HepG2 (cell line): ENCODE results near the gene ARHGAP4. TPM values are rescaled to one million over a fixed set of nuclear protein-coding genes. Genes with fewer than 3 reads are reported as not detected.

Source experiments
- ATAC-seq: fragments of 200-7000 bp; cut with Tn5 transposase; 3 replicates; pipeline ENCODE4 v1.9.1; 2020; ENCODE audit warnings: mild to moderate bottlenecking, moderate library complexity
- BruUV-seq: library from RNA; stranded (reverse); fragments of 400-500 nt; replicated peaks from 2 replicates; lab custom pipeline; 2021; lab: Mats Ljungman, UMichigan
- CTCF ChIA-PET: fragments of 300-600 bp; formaldehyde crosslinking; extraction: SDS; loops from one replicate; lab custom pipeline; 2021; ENCODE audit warnings: low total read pairs, inconsistent platforms, low intra/inter-chr PET ratio; lab: Yijun Ruan, JAX
- POLR2A ChIA-PET: fragments of 350-600 bp; sonication (Branson Sonifier 250); formaldehyde crosslinking; loops from one replicate; lab custom pipeline; 2020; ENCODE audit warnings: antibody characterized with exemption, inconsistent platforms; lab: Yijun Ruan, JAX
- DNase-seq: peaks from one replicate; pipeline ENCODE4 v3.0.0-alpha.2; 2015; ENCODE audit warnings: low spot score
- FAIRE-seq: peaks from 3 replicates; lab custom pipeline; 2011; peaks lifted over from hg19 to GRCh38; lab: Jason Lieb, UNC
- H2AFZ ChIP-seq: one replicate; pipeline ENCODE4 v1.6.1; 2011; ENCODE audit warnings: low read length, inconsistent platforms
- H3K27ac ChIP-seq: fragments of 300-600 bp; 3 replicates; pipeline ENCODE4 v1.8.0; 2011; ENCODE audit warnings: mixed run types, mild to moderate bottlenecking, mixed read lengths, low read length, inconsistent platforms; ENCODE audit not compliant: insufficient read depth; ENCODE audit errors: extremely low read length
- H3K27me3 ChIP-seq, 2 experiments: fragments of 200-600 bp in 1 of 2; 2 replicates in 1 of 2; 3 replicates in 1 of 2; pipeline versions ENCODE4 v1.6.0 to v1.8.0; 2011; ENCODE audit warnings: low read length in 2 of 2, mild to moderate bottlenecking in 2 of 2, moderate library complexity in 2 of 2, inconsistent platforms in 1 of 2; ENCODE audit not compliant: insufficient read depth in 2 of 2, control insufficient read depth in 1 of 2
- H3K36me3 ChIP-seq, 2 experiments: fragments of 200-600 bp in 1 of 2; replicated peaks in 1 of 2; 2 replicates in 1 of 2; 3 replicates in 1 of 2; pipeline versions ENCODE4 v1.5.1 to v1.8.0; 2011; ENCODE audit warnings: low read length in 2 of 2, inconsistent platforms in 1 of 2; ENCODE audit not compliant: insufficient read depth in 2 of 2, control insufficient read depth in 1 of 2
- H3K4me1 ChIP-seq: 2 replicates; pipeline ENCODE4 v1.5.1; 2012; ENCODE audit warnings: low read length, inconsistent platforms; ENCODE audit not compliant: insufficient read depth
- H3K4me2 ChIP-seq: 2 replicates; pipeline ENCODE4 v1.6.0; 2011; ENCODE audit warnings: low read depth, low read length, inconsistent platforms
- H3K4me3 ChIP-seq, 3 experiments: fragments of 200-600 bp in 1 of 3; sonication (generic), shearing (Covaris generic) in 1 of 3; replicated peaks in 1 of 3; 2 replicates each; pipeline ENCODE4 v1.5.1; 2011 to 2016; ENCODE audit warnings: low read length in 3 of 3, inconsistent platforms in 2 of 3, low read depth in 2 of 3, mild to moderate bottlenecking in 2 of 3, control low read depth in 1 of 3, mixed read lengths in 1 of 3; ENCODE audit not compliant: insufficient read depth in 1 of 3
- H3K79me2 ChIP-seq: one replicate; pipeline ENCODE4 v1.6.1; 2011; ENCODE audit warnings: low read length, inconsistent platforms; ENCODE audit not compliant: insufficient read depth
- H3K9ac ChIP-seq: 2 replicates; pipeline ENCODE4 v1.6.0; 2011; ENCODE audit warnings: mild to moderate bottlenecking, low read depth, low read length, inconsistent platforms; ENCODE audit not compliant: insufficient read depth
- H3K9me3 ChIP-seq: 2 replicates; pipeline ENCODE4 v1.5.1; 2012; ENCODE audit warnings: mild to moderate bottlenecking, low read length
- H4K20me1 ChIP-seq: 2 replicates; pipeline ENCODE4 v1.6.0; 2011; ENCODE audit warnings: inconsistent platforms, mild to moderate bottlenecking, low read length, moderate library complexity; ENCODE audit not compliant: insufficient read depth
- CCAR2 ChIP-seq: fragments of 200-400 bp; formaldehyde crosslinking; optimal IDR thresholded peaks from 2 replicates; pipeline ENCODE3; 2018; ENCODE audit warnings: low read depth, mild to moderate bottlenecking, low read length, moderate library complexity
- FOXP1 ChIP-seq, 2 experiments: fragments of 450-650 bp in 1 of 2; IDR thresholded peaks; 2 replicates each; pipeline ENCODE4 v1.6.1; 2017 to 2018; ENCODE audit warnings: antibody characterized with exemption in 1 of 2
- HNRNPUL1 ChIP-seq: fragments of 200-400 bp; formaldehyde crosslinking; IDR thresholded peaks from 2 replicates; pipeline ENCODE4 v1.6.1; 2017; ENCODE audit warnings: low read depth, mild to moderate bottlenecking, low read length, moderate library complexity
- NFIC ChIP-seq: IDR thresholded peaks from 2 replicates; pipeline ENCODE4 v1.6.1; 2012; ENCODE audit warnings: mild to moderate bottlenecking, low read length, inconsistent platforms
- SRSF4 ChIP-seq: fragments of 200-400 bp; formaldehyde crosslinking; IDR thresholded peaks from one replicate; pipeline ENCODE4 v1.6.1; 2018; ENCODE audit warnings: mild to moderate bottlenecking, low read depth, low read length, moderate library complexity; ENCODE audit not compliant: poor library complexity, severe bottlenecking
- ZNF10 ChIP-seq: sonication (generic); formaldehyde crosslinking; IDR thresholded peaks from 2 replicates; pipeline ENCODE4 v1.4.0; 2020; ENCODE audit warnings: mild to moderate bottlenecking, low read depth, missing genetic modification reagents, borderline replicate concordance
- ZNF33A ChIP-seq: sonication (generic); formaldehyde crosslinking; IDR thresholded peaks from 2 replicates; pipeline ENCODE4 v1.5.1; 2020; ENCODE audit warnings: missing genetic modification reagents, mild to moderate bottlenecking, moderate library complexity, borderline replicate concordance
- ZNF33B ChIP-seq: sonication (generic); formaldehyde crosslinking; IDR thresholded peaks from 2 replicates; pipeline ENCODE4 v1.5.1; 2020; ENCODE audit warnings: mild to moderate bottlenecking, missing genetic modification reagents
- ZNF629 ChIP-seq: sonication (generic); formaldehyde crosslinking; conservative IDR thresholded peaks from 2 replicates; pipeline ENCODE4 v1.5.0; 2020; ENCODE audit warnings: missing genetic modification reagents
- WGBS: methylation state at CpG from one replicate; pipeline ENCODE4 v1.1.6; 2017; ENCODE audit warnings: low lambda C conversion rate; 5-methylcytosine and 5-hydroxymethylcytosine counted together
- in situ Hi-C: cut with HindIII; loops from 2 replicates; pipeline ENCODE4 v1.10.0; 2017; ENCODE audit warnings: low pct_unique_long_range_greater_than_20kb; ENCODE audit not compliant: extremely low pct_ligation_motif_present
- intact Hi-C: fragments of 100-400 bp; cut with micrococcal nuclease; formaldehyde crosslinking; loops from one replicate; pipeline ENCODE4 v1.10.0; 2022; ENCODE audit not compliant: unreplicated experiment
- polyA plus RNA-seq, 8 experiments: library from polyadenylated mRNA; depleted of rRNA in 3 of 8; stranded (reverse) in 7 of 8; unstranded in 1 of 8; fragments of >200 nt; fragmentation: Illumina TruSeq in 4 of 8; extraction: Trizol in 4 of 8; gene quantifications; 2 replicates each; pipeline versions ENCODE4 v1.2.1 to v1.2.3, GENCODE V29; 2011 to 2016; ENCODE audit warnings: low read depth in 4 of 8, missing spikeins in 1 of 8, mixed read lengths in 1 of 8; ENCODE audit not compliant: insufficient read depth in 1 of 8
- total RNA-seq, 5 experiments: library from RNA; depleted of rRNA; stranded (reverse); fragments of >200 nt; fragmentation: Illumina TruSeq; extraction: Trizol; gene quantifications; 2 replicates each; pipeline ENCODE4 v1.2.3, GENCODE V29; 2016; ENCODE audit warnings: low read depth in 1 of 5
- TF ChIP-seq, protein P1 (sequence below): sonication (generic); formaldehyde crosslinking; IDR thresholded peaks from 2 replicates; pipeline ENCODE4 v1.5.0; 2020; ENCODE audit warnings: missing genetic modification reagents, mild to moderate bottlenecking, borderline replicate concordance
- TF ChIP-seq, protein P2 (sequence below): sonication (generic); formaldehyde crosslinking; IDR thresholded peaks from 2 replicates; pipeline ENCODE4 v1.4.0; 2020; ENCODE audit warnings: low read depth, mild to moderate bottlenecking, missing genetic modification reagents
- TF ChIP-seq, protein P3 (sequence below): sonication (generic); formaldehyde crosslinking; IDR thresholded peaks from 2 replicates; pipeline ENCODE4 v1.5.0; 2020; ENCODE audit warnings: mild to moderate bottlenecking, missing genetic modification reagents

ARHGAP4 gene
- total and polyA plus RNA-seq, 2 of the 13 experiments (the other 11 are each of a cell fraction or from before 2014, with no cell fraction given) = 0.57 to 0.64 TPM

DNA sequence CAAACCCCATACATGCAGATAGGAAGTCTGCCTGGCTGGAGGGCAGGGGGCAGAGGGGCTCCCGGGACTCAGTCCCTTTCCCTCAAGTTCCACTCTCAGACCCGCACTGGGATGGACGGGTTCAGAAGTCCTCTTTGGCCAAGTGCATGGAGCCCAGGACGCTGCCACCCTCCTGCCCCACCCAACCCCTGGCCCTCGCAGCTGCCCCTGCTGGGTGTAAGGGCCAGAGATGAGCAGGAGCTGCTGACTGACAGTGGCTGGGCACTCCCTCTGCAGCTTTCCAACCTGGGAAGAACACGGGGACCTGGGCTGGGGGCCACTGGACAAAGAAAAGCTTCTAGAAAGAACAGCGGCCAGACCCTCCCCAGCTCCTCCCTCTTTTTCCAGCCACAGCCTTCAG is 43.5 kb downstream of the ARHGAP4 start:
- no peak for TF ChIP-seq ZNF33A (CRISPR knock-in tag)
- no peak for TF ChIP-seq ZNF10 (CRISPR knock-in tag)
- TF ChIP-seq, protein P1, sequence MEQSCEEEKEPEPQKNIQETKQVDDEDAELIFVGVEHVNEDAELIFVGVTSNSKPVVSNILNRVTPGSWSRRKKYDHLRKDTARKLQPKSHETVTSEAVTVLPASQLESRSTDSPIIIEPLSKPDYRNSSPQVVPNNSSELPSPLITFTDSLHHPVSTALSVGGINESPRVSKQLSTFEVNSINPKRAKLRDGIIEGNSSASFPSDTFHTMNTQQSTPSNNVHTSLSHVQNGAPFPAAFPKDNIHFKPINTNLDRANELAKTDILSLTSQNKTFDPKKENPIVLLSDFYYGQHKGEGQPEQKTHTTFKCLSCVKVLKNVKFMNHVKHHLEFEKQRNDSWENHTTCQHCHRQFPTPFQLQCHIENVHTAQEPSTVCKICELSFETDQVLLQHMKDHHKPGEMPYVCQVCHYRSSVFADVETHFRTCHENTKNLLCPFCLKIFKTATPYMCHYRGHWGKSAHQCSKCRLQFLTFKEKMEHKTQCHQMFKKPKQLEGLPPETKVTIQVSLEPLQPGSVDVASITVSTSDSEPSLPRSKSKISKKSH (CRISPR knock-in tag) = no peak
- TF ChIP-seq, protein P2, sequence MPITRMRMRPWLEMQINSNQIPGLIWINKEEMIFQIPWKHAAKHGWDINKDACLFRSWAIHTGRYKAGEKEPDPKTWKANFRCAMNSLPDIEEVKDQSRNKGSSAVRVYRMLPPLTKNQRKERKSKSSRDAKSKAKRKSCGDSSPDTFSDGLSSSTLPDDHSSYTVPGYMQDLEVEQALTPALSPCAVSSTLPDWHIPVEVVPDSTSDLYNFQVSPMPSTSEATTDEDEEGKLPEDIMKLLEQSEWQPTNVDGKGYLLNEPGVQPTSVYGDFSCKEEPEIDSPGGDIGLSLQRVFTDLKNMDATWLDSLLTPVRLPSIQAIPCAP (CRISPR knock-in tag) = no peak
- TF ChIP-seq NFIC = no peak
- TF ChIP-seq ZNF33B (CRISPR knock-in tag) = no peak
- no peak for TF ChIP-seq ZNF629 (CRISPR knock-in tag)
- no peak for TF ChIP-seq HNRNPUL1
- TF ChIP-seq, protein P3, sequence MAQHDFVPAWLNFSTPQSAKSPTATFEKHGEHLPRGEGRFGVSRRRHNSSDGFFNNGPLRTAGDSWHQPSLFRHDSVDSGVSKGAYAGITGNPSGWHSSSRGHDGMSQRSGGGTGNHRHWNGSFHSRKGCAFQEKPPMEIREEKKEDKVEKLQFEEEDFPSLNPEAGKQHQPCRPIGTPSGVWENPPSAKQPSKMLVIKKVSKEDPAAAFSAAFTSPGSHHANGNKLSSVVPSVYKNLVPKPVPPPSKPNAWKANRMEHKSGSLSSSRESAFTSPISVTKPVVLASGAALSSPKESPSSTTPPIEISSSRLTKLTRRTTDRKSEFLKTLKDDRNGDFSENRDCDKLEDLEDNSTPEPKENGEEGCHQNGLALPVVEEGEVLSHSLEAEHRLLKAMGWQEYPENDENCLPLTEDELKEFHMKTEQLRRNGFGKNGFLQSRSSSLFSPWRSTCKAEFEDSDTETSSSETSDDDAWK (CRISPR knock-in tag) = no peak
- TF ChIP-seq SRSF4 = no peak
- no peak for TF ChIP-seq FOXP1 (IDR thresholded peaks at IDR 0.05)
- TF ChIP-seq FOXP1 (CRISPR knock-in tag; IDR thresholded peaks at IDR 0.05) = no peak
- no peak for TF ChIP-seq CCAR2
- TF ChIP-seq, all 625 proteins: peak for 0
- Histone ChIP-seq H3K27me3 (peaks cover 0 to 19% of the 10 kb centered on the region in 2 experiments; a peak in 3 of 5 replicates), H2AFZ (no peak overlapping the region), H3K4me3 (peak overlapping the region in 1 of 3 experiments; percentile 23; a peak in 1 of 6 replicates), H3K9ac (peak overlapping the region; percentile 29; the same call in 1 of the 2 replicates), H3K79me2 (no peaks in the 10 kb centered on the region), H3K4me1 (peaks cover 51% of the 10 kb centered on the region), H3K9me3 (no peaks in the 10 kb centered on the region), H3K4me2 (peak overlapping the region; percentile 57), H4K20me1 (no peaks in the 10 kb centered on the region), H3K36me3 (no peaks in the 10 kb centered on the region), H3K27ac (no peak overlapping the region)
- ChIA-PET POLR2A (no interaction called here), CTCF (no interaction called here)
- intact Hi-C loops (no loop called here), in situ Hi-C loops (no loop called here)
- no peak for FAIRE-seq
- ATAC-seq = peak; percentile 26
- WGBS = no CpG with 5 or more reads among the region's 7 CpGs
- DNase-seq = peak; percentile 5
- no TSS peak for BruUV-seq
